Measurements from ENCODE around the gene HBP1. TPM values are rescaled to one million over a fixed set of nuclear protein-coding genes. Genes with fewer than 3 reads are reported as not detected.
A peak's percentile ranks its signal among the peaks of the same experiment; 100 is the strongest.
"Not testable (repeated sequence)": the region's sequence is repeated elsewhere in the genome, so short reads cannot be mapped to it uniquely, and the experiment has no call there.

Gene HBP1
- total RNA-seq, 1 donor from 2014 or later = 155 TPM

GRCh38 chr7:107224374-107225223, 55.8 kb downstream of the HBP1 start:
- no peak for DNase-seq (ENCODE audit: low spot score)

- DNase-seq (ENCODE audit: low spot score) = no peak
Measured at GRCh38 chr7:107228291-107228690, 59.5 kb downstream of the HBP1 start.

GRCh38 chr7:107230334-107230733, 61.5 kb downstream of the HBP1 start:
- no peak for DNase-seq (ENCODE audit: low spot score)

GRCh38 chr7:107232568-107233090, 63.8 kb downstream of the HBP1 start:
- no peak for DNase-seq (ENCODE audit: low spot score)

GRCh38 chr7:107233174-107233573, 64.4 kb downstream of the HBP1 start:
- no peak for DNase-seq (ENCODE audit: low spot score)

- no peak for DNase-seq (ENCODE audit: low spot score)
Measured at GRCh38 chr7:107233981-107234380, 65.2 kb downstream of the HBP1 start.

GRCh38 chr7:107234436-107234835, 65.6 kb downstream of the HBP1 start:
- DNase-seq (ENCODE audit: low spot score) = no peak

- no peak for DNase-seq (ENCODE audit: low spot score)
Measured at GRCh38 chr7:107236862-107237261, 68.1 kb downstream of the HBP1 start.

- DNase-seq (ENCODE audit: low spot score) = no peak
Measured at GRCh38 chr7:107237451-107237850, 68.6 kb downstream of the HBP1 start.

- DNase-seq (ENCODE audit: low spot score) = no peak
Measured at GRCh38 chr7:107242267-107242666, 73.5 kb downstream of the HBP1 start.

- DNase-seq (ENCODE audit: low spot score) = no peak
Measured at GRCh38 chr7:107244613-107245012, 75.8 kb downstream of the HBP1 start.

GRCh38 chr7:107246836-107247235, 78.0 kb downstream of the HBP1 start:
- not testable (repeated sequence) for DNase-seq (ENCODE audit: low spot score)

GRCh38 chr7:107248551-107249316, 79.9 kb downstream of the HBP1 start:
- no peak for DNase-seq (ENCODE audit: low spot score)

GRCh38 chr7:107251963-107252362, 83.2 kb downstream of the HBP1 start:
- DNase-seq (ENCODE audit: low spot score) = peak; percentile 35

Other genes with a start within 250 kb of the HBP1 start
- gene PRKAR2B, start 124.3 kb upstream of the HBP1 start, total RNA-seq (ENCODE audit: insufficient read depth, low replicate concordance) = 5.8 TPM